HCEC 1CT (cell line): Measurements from ENCODE around the gene CTTNBP2NL.
"Not testable (repeated sequence)": the region's sequence is repeated elsewhere in the genome, so short reads cannot be mapped to it uniquely, and the experiment has no call there.

Experiments used
- DNase-seq: peaks from one replicate; pipeline ENCODE4 v3.0.0-alpha.2; 2017

The CTTNBP2NL gene

GRCh38 chr1:112470324-112470723, 74.3 kb downstream of the CTTNBP2NL start:
- DNase-seq, result not testable (repeated sequence)

- no peak for DNase-seq
Observed at GRCh38 chr1:112470966-112471365, 75.0 kb downstream of the CTTNBP2NL start.

GRCh38 chr1:112472142-112472541, 76.1 kb downstream of the CTTNBP2NL start:
- DNase-seq, result no peak

- no peak for DNase-seq
Observed at GRCh38 chr1:112477550-112477949, 81.5 kb downstream of the CTTNBP2NL start.

- DNase-seq, result no peak
Observed at GRCh38 chr1:112478314-112478713, 82.3 kb downstream of the CTTNBP2NL start.

- not testable (repeated sequence) for DNase-seq
Observed at GRCh38 chr1:112486063-112486462, 90.0 kb downstream of the CTTNBP2NL start.

- not testable (repeated sequence) for DNase-seq
Observed at GRCh38 chr1:112487686-112488085, 91.7 kb downstream of the CTTNBP2NL start.

GRCh38 chr1:112488141-112488540, 92.1 kb downstream of the CTTNBP2NL start:
- no peak for DNase-seq

GRCh38 chr1:112492076-112492475, 96.1 kb downstream of the CTTNBP2NL start:
- DNase-seq, result no peak

- no peak for DNase-seq
Observed at GRCh38 chr1:112493351-112493750, 97.3 kb downstream of the CTTNBP2NL start.

GRCh38 chr1:112496290-112496689, 100.3 kb downstream of the CTTNBP2NL start:
- DNase-seq, result no peak

GRCh38 chr1:112501810-112502641, 106.0 kb downstream of the CTTNBP2NL start:
- DNase-seq, result peak; percentile 76

GRCh38 chr1:112502826-112503225, 106.8 kb downstream of the CTTNBP2NL start:
- peak; percentile 30 for DNase-seq

GRCh38 chr1:112504001-112504660, 108.1 kb downstream of the CTTNBP2NL start:
- DNase-seq, result no peak

GRCh38 chr1:112504661-112505399, 108.8 kb downstream of the CTTNBP2NL start:
- DNase-seq, result no peak

- no peak for DNase-seq
Observed at GRCh38 chr1:112505400-112505785, 109.4 kb downstream of the CTTNBP2NL start.

GRCh38 chr1:112505878-112506277, 109.9 kb downstream of the CTTNBP2NL start:
- DNase-seq, result no peak

GRCh38 chr1:112506306-112506705, 110.3 kb downstream of the CTTNBP2NL start:
- DNase-seq, result no peak

- DNase-seq, result no peak
Observed at GRCh38 chr1:112506731-112507130, 110.7 kb downstream of the CTTNBP2NL start.

GRCh38 chr1:112507336-112507735, 111.3 kb downstream of the CTTNBP2NL start:
- DNase-seq, result no peak

GRCh38 chr1:112507921-112508277, 111.9 kb downstream of the CTTNBP2NL start:
- no peak for DNase-seq

- DNase-seq, result peak; percentile 21
Observed at GRCh38 chr1:112508278-112509004, 112.4 kb downstream of the CTTNBP2NL start, which contains the start of gene WNT2B. WNT2B (plus strand) TSS chr1:112508965; CDS start chr1:112509263, 298 bp downstream.
